HUES64 (cell line): ENCODE results near the gene RPS6KB1.
"Not testable (repeated sequence)": the region's sequence is repeated elsewhere in the genome, so short reads cannot be mapped to it uniquely, and the experiment has no call there.

Source experiments
- H3K27ac ChIP-seq: 2 replicates; pipeline ENCODE4 v1.7.0; 2013; ENCODE audit warnings: low read depth, low read length, inconsistent platforms
- H3K27me3 ChIP-seq: 2 replicates; pipeline ENCODE4 v1.6.1; 2013; ENCODE audit warnings: mild to moderate bottlenecking, low read length; ENCODE audit not compliant: insufficient read depth
- H3K36me3 ChIP-seq: 2 replicates; pipeline ENCODE4 v1.6.1; 2013; ENCODE audit warnings: mild to moderate bottlenecking, low read length; ENCODE audit not compliant: insufficient read depth
- H3K4me1 ChIP-seq: 2 replicates; pipeline ENCODE4 v1.6.1; 2013; ENCODE audit warnings: mild to moderate bottlenecking, low read length, moderate library complexity; ENCODE audit not compliant: insufficient read depth
- H3K4me3 ChIP-seq: 2 replicates; pipeline ENCODE4 v1.5.1; 2013; ENCODE audit warnings: mild to moderate bottlenecking, low read length, moderate library complexity
- H3K9ac ChIP-seq: 2 replicates; pipeline ENCODE4 v1.6.1; 2013; ENCODE audit warnings: mild to moderate bottlenecking, low read depth, low read length
- H3K9me3 ChIP-seq: 2 replicates; pipeline ENCODE4 v1.6.1; 2013; ENCODE audit warnings: low read depth, low read length; ENCODE audit not compliant: insufficient read depth
- WGBS: fragments of 150-250, 120-280 bp; methylation state at CpG from one replicate; pipeline ENCODE4 v1.1.7; 2013; ENCODE audit warnings: missing lambda C conversion rate; 5-methylcytosine and 5-hydroxymethylcytosine counted together

RPS6KB1 gene

GRCh38 chr17:59946433-59946832 lies 53.5 kb downstream of the RPS6KB1 start:
- H3K9me3 ChIP-seq, H3K4me1 ChIP-seq, H3K4me3 ChIP-seq, H3K27ac ChIP-seq, H3K27me3 ChIP-seq, H3K9ac ChIP-seq: not testable (repeated sequence)
- H3K36me3 ChIP-seq, result peaks cover 43% of the 10 kb centered on the region
- WGBS, result 96% methylated on average over 7 of the region's 7 CpGs

GRCh38 chr17:59947310-59947709 lies 54.4 kb downstream of the RPS6KB1 start:
- H3K36me3 ChIP-seq, result peaks cover 40% of the 10 kb centered on the region

GRCh38 chr17:59950049-59950448 lies 57.1 kb downstream of the RPS6KB1 start:
- Histone ChIP-seq H3K9me3 (no peaks in the 10 kb centered on the region), H3K27ac (no peak overlapping the region), H3K27me3 (no peaks in the 10 kb centered on the region), H3K4me1 (no peaks in the 10 kb centered on the region), H3K36me3 (peaks cover 29% of the 10 kb centered on the region), H3K4me3 (no peak overlapping the region), H3K9ac (no peak overlapping the region)
- WGBS, result 98% methylated on average over 3 of the region's 3 CpGs

More at GRCh38 chr17:59947310-59947709, 54.4 kb downstream of the RPS6KB1 start:
- not testable (repeated sequence) for H3K4me1 ChIP-seq, H3K4me3 ChIP-seq, H3K27me3 ChIP-seq, H3K9me3 ChIP-seq, H3K9ac ChIP-seq, H3K27ac ChIP-seq
- WGBS, result 90% methylated on average over 2 of the region's 4 CpGs

- peaks cover 10% of the 10 kb centered on the region for H3K36me3 ChIP-seq
- no peaks in the 10 kb centered on the region for H3K4me1 ChIP-seq
- no peak overlapping the region for H3K4me3 ChIP-seq
- no peak overlapping the region for H3K9ac ChIP-seq
- 88% methylated on average over 2 of the region's 3 CpGs for WGBS
- no peak overlapping the region for H3K27ac ChIP-seq
- no peaks in the 10 kb centered on the region for H3K9me3 ChIP-seq
- no peaks in the 10 kb centered on the region for H3K27me3 ChIP-seq
Measured at GRCh38 chr17:59954856-59955255, 61.9 kb downstream of the RPS6KB1 start.

GRCh38 chr17:59959574-59959973 lies 66.7 kb downstream of the RPS6KB1 start:
- H3K9ac ChIP-seq, H3K4me1 ChIP-seq, H3K27ac ChIP-seq, H3K4me3 ChIP-seq, H3K36me3 ChIP-seq, H3K9me3 ChIP-seq: not testable (repeated sequence)
- H3K27me3 ChIP-seq, result peaks cover 18% of the 10 kb centered on the region
- WGBS, result 95% methylated on average over 8 of the region's 8 CpGs

GRCh38 chr17:59962739-59963318 lies 69.9 kb downstream of the RPS6KB1 start:
- H3K36me3 ChIP-seq, result no peaks in the 10 kb centered on the region; the same call in 1 of the 2 replicates
- H3K9ac ChIP-seq, result no peak overlapping the region
- no peaks in the 10 kb centered on the region for H3K9me3 ChIP-seq
- 97% methylated on average over 6 of the region's 6 CpGs for WGBS
- H3K27me3 ChIP-seq, result peaks cover 24% of the 10 kb centered on the region
- H3K4me1 ChIP-seq, result no peaks in the 10 kb centered on the region
- no peak overlapping the region for H3K27ac ChIP-seq
- H3K4me3 ChIP-seq, result no peak overlapping the region

GRCh38 chr17:59963738-59964481 lies 71.0 kb downstream of the RPS6KB1 start:
- H3K36me3 ChIP-seq, result no peaks in the 10 kb centered on the region
- peak overlapping the region; percentile 70 for H3K4me3 ChIP-seq
- H3K4me1 ChIP-seq, result no peaks in the 10 kb centered on the region
- H3K27me3 ChIP-seq, result peaks cover 24% of the 10 kb centered on the region
- WGBS, result 18% methylated on average over 21 of the region's 21 CpGs
- H3K9ac ChIP-seq, result peak overlapping the region; percentile 67
- H3K9me3 ChIP-seq, result no peaks in the 10 kb centered on the region
- H3K27ac ChIP-seq, result no peak overlapping the region

GRCh38 chr17:59964482-59965328 lies 71.8 kb downstream of the RPS6KB1 start, which contains the start of gene RNFT1:
Gene RNFT1, minus strand, starts transcription at chr17:59964740. Its CDS starts 77 bp downstream, at chr17:59964663.
- whole genome bisulfite sequencing, result 2% methylated on average over 66 of the region's 67 CpGs
- H3K36me3 ChIP-seq, result no peaks in the 10 kb centered on the region
- H3K9ac ChIP-seq, result peak within 1 kb of the TSS; percentile 77
- H3K9me3 ChIP-seq, result no peaks in the 10 kb centered on the region
- peaks cover 24% of the 10 kb centered on the region for H3K27me3 ChIP-seq
- H3K4me3 ChIP-seq, result peak within 1 kb of the TSS; percentile 70
- H3K4me1 ChIP-seq, result no peaks in the 10 kb centered on the region
- H3K27ac ChIP-seq, result no peak within 1 kb of the TSS

GRCh38 chr17:59971771-59972170 lies 78.8 kb downstream of the RPS6KB1 start:
- H3K27me3 ChIP-seq, H3K36me3 ChIP-seq, H3K4me1 ChIP-seq, H3K9me3 ChIP-seq, H3K27ac ChIP-seq, H3K9ac ChIP-seq, H3K4me3 ChIP-seq: not testable (repeated sequence)
- 90% methylated on average over 2 of the region's 2 CpGs for WGBS

- H3K9ac ChIP-seq, result no peak overlapping the region
- no peaks in the 10 kb centered on the region for H3K27me3 ChIP-seq
- WGBS, result 88% methylated on average over 1 of the region's 1 CpG
- no peak overlapping the region for H3K4me3 ChIP-seq
- H3K36me3 ChIP-seq, result no peaks in the 10 kb centered on the region
- no peaks in the 10 kb centered on the region for H3K4me1 ChIP-seq
- no peak overlapping the region for H3K27ac ChIP-seq
- no peaks in the 10 kb centered on the region for H3K9me3 ChIP-seq
Measured at GRCh38 chr17:59972778-59973177, 79.9 kb downstream of the RPS6KB1 start.

- not testable (repeated sequence) for H3K9me3 ChIP-seq, H3K4me3 ChIP-seq, H3K36me3 ChIP-seq, H3K27me3 ChIP-seq, H3K9ac ChIP-seq, H3K27ac ChIP-seq, H3K4me1 ChIP-seq
- WGBS, result 93% methylated on average over 8 of the region's 8 CpGs
Measured at GRCh38 chr17:59973483-59973882, 80.6 kb downstream of the RPS6KB1 start.
